ENCODE data around the gene HCN1. TPM values are rescaled to one million over a fixed set of nuclear protein-coding genes. Genes with fewer than 3 reads are reported as not detected.

Gene HCN1
- total RNA-seq, 6 experiments from 2014 or later: not detected

GRCh38 chr5:45271626-45272025, 424.6 kb downstream of the HCN1 start:
- Mint-ChIP-seq H3K27ac (no peak overlapping the region), H3K9me3 (peaks cover 9% of the 10 kb centered on the region), H3K4me1 (ENCODE audit: low read depth) (no peaks in the 10 kb centered on the region), H3K27me3 (ENCODE audit: insufficient read depth) (no peaks in the 10 kb centered on the region), H3K4me3 (no peak overlapping the region), H3K36me3 (ENCODE audit: low read depth) (no peaks in the 10 kb centered on the region)
- DNase-seq: no peak
- TF ChIP-seq CTCF (IDR thresholded peaks at IDR 0.05): no peak

- H3K4me3 Mint-ChIP-seq: no peak overlapping the region
- no peaks in the 10 kb centered on the region for H3K4me1 Mint-ChIP-seq (ENCODE audit: low read depth)
- peaks cover 30% of the 10 kb centered on the region for H3K9me3 Mint-ChIP-seq
- TF ChIP-seq CTCF (IDR thresholded peaks at IDR 0.05): no peak
- no peak for DNase-seq
- no peak overlapping the region for H3K27ac Mint-ChIP-seq
- no peaks in the 10 kb centered on the region; the same call in 1 of the 2 replicates for H3K27me3 Mint-ChIP-seq (ENCODE audit: insufficient read depth)
- no peaks in the 10 kb centered on the region for H3K36me3 Mint-ChIP-seq (ENCODE audit: low read depth)
Observed at GRCh38 chr5:45264447-45264846, 431.7 kb downstream of the HCN1 start.

- H3K9me3 Mint-ChIP-seq: peaks cover 31% of the 10 kb centered on the region
- no peak for TF ChIP-seq CTCF (IDR thresholded peaks at IDR 0.05)
Observed at GRCh38 chr5:45262061-45262590, 434.1 kb downstream of the HCN1 start.

GRCh38 chr5:45261125-45261524, 435.1 kb downstream of the HCN1 start:
- no peak overlapping the region for H3K4me3 Mint-ChIP-seq
- no peak for DNase-seq
- no peaks in the 10 kb centered on the region for H3K4me1 Mint-ChIP-seq (ENCODE audit: low read depth)
- no peaks in the 10 kb centered on the region for H3K36me3 Mint-ChIP-seq (ENCODE audit: low read depth)
- H3K27me3 Mint-ChIP-seq (ENCODE audit: insufficient read depth): no peaks in the 10 kb centered on the region; the same call in 1 of the 2 replicates
- no peak overlapping the region for H3K27ac Mint-ChIP-seq
- peaks cover 34% of the 10 kb centered on the region for H3K9me3 Mint-ChIP-seq
- no peak for TF ChIP-seq CTCF (IDR thresholded peaks at IDR 0.05)

More at GRCh38 chr5:45262061-45262590, 434.1 kb downstream of the HCN1 start:
- no peak for DNase-seq
- H3K4me1 Mint-ChIP-seq (ENCODE audit: low read depth): no peaks in the 10 kb centered on the region
- no peaks in the 10 kb centered on the region; the same call in 1 of the 2 replicates for H3K27me3 Mint-ChIP-seq (ENCODE audit: insufficient read depth)
- H3K27ac Mint-ChIP-seq: no peak overlapping the region
- no peaks in the 10 kb centered on the region for H3K36me3 Mint-ChIP-seq (ENCODE audit: low read depth)
- no peak overlapping the region for H3K4me3 Mint-ChIP-seq

- no peaks in the 10 kb centered on the region for H3K27me3 Mint-ChIP-seq (ENCODE audit: insufficient read depth)
- no peak overlapping the region for H3K27ac Mint-ChIP-seq
- no peak overlapping the region for H3K4me3 Mint-ChIP-seq
- no peaks in the 10 kb centered on the region for H3K36me3 Mint-ChIP-seq (ENCODE audit: low read depth)
- DNase-seq: no peak
- TF ChIP-seq CTCF (IDR thresholded peaks at IDR 0.05): no peak
- peaks cover 29% of the 10 kb centered on the region for H3K9me3 Mint-ChIP-seq
- H3K4me1 Mint-ChIP-seq (ENCODE audit: low read depth): no peaks in the 10 kb centered on the region
Observed at GRCh38 chr5:45260292-45260691, 435.9 kb downstream of the HCN1 start.

GRCh38 chr5:45252978-45253377, 443.2 kb downstream of the HCN1 start:
- H3K9me3 Mint-ChIP-seq: peaks cover 51% of the 10 kb centered on the region
- H3K27ac Mint-ChIP-seq: no peak overlapping the region
- no peak for DNase-seq
- H3K27me3 Mint-ChIP-seq (ENCODE audit: insufficient read depth): no peaks in the 10 kb centered on the region
- TF ChIP-seq CTCF (IDR thresholded peaks at IDR 0.05): no peak
- H3K4me3 Mint-ChIP-seq: no peak overlapping the region
- no peaks in the 10 kb centered on the region for H3K36me3 Mint-ChIP-seq (ENCODE audit: low read depth)
- no peaks in the 10 kb centered on the region for H3K4me1 Mint-ChIP-seq (ENCODE audit: low read depth)
